HEK293 (cell line): ENCODE data around the gene TBC1D30.

Source experiments
- CTCF ChIA-PET: fragments of 350-600 bp; formaldehyde crosslinking; extraction: SDS; loops from one replicate; lab custom pipeline; 2021; ENCODE audit warnings: antibody characterized with exemption; lab: Yijun Ruan, JAX
- POLR2A ChIA-PET: fragments of 300-600 bp; formaldehyde crosslinking; extraction: SDS; loops from one replicate; lab custom pipeline; 2020; ENCODE audit warnings: antibody characterized with exemption, inconsistent platforms; lab: Yijun Ruan, JAX
- H3K27ac ChIP-seq: fragments of 200-500 bp; sonication (Bioruptor generic); 2 replicates; pipeline ENCODE4 v1.5.1; 2014; ENCODE audit warnings: low read depth, low read length, control low read depth, inconsistent platforms; ENCODE audit errors: extremely low read depth
- H3K36me3 ChIP-seq, 2 experiments: fragments of 200-500 bp in 1 of 2; sonication (Bioruptor generic) in 1 of 2; 1 replicate in 1 of 2; 2 replicates in 1 of 2; pipeline ENCODE4 v1.5.1; 2014 to 2017; ENCODE audit warnings: inconsistent platforms in 2 of 2, low read length in 2 of 2; ENCODE audit not compliant: control insufficient read depth in 2 of 2, insufficient read depth in 1 of 2
- H3K4me1 ChIP-seq: fragments of 200-500 bp; sonication (Bioruptor generic); 2 replicates; pipeline ENCODE4 v1.5.1; 2014; ENCODE audit warnings: mild to moderate bottlenecking, low read length, inconsistent platforms; ENCODE audit not compliant: control insufficient read depth, insufficient read depth
- H3K4me3 ChIP-seq: 2 replicates; pipeline ENCODE4 v1.5.1; 2011; ENCODE audit warnings: low read depth, mild to moderate bottlenecking, control low read depth, low read length, moderate library complexity
- H3K9me3 ChIP-seq: fragments of 200-500 bp; sonication (Bioruptor generic); 2 replicates; pipeline ENCODE4 v1.5.1; 2014; ENCODE audit warnings: low read depth, low read length, inconsistent platforms; ENCODE audit not compliant: control insufficient read depth, insufficient read depth
- ATF2 ChIP-seq: fragments of 450-650 bp; formaldehyde crosslinking; IDR thresholded peaks from 2 replicates; pipeline ENCODE4 v1.5.1; 2016; ENCODE audit warnings: missing biosample characterization, missing genetic modification characterization, low read depth
- CTCF ChIP-seq: fragments of 450-650 bp; formaldehyde crosslinking; IDR thresholded peaks from 2 replicates; pipeline ENCODE4 v1.5.1; 2016; ENCODE audit warnings: missing biosample characterization, missing genetic modification characterization
- KLF10 ChIP-seq: fragments of 450-650 bp; IDR thresholded peaks from 2 replicates; pipeline ENCODE4 v1.5.1; 2018; ENCODE audit warnings: missing biosample characterization, mild to moderate bottlenecking, missing genetic modification characterization
- MEIS1 ChIP-seq: sonication (generic); formaldehyde crosslinking; IDR thresholded peaks from 2 replicates; pipeline ENCODE4 v1.8.1; 2022; ENCODE audit warnings: missing genetic modification reagents, mild to moderate bottlenecking, borderline replicate concordance
- PRDM1 ChIP-seq: fragments of 450-650 bp; formaldehyde crosslinking; IDR thresholded peaks from 2 replicates; pipeline ENCODE4; 2016; ENCODE audit warnings: missing biosample characterization, missing genetic modification characterization
- PRDM6 ChIP-seq: fragments of 450-650 bp; formaldehyde crosslinking; IDR thresholded peaks from 2 replicates; pipeline ENCODE4 v1.5.1; 2017; ENCODE audit warnings: missing biosample characterization, missing genetic modification characterization
- TRIM28 ChIP-seq: IDR thresholded peaks from 2 replicates; pipeline ENCODE4 v1.6.1; 2011; ENCODE audit warnings: low read length, control low read depth, borderline replicate concordance
- ZBTB17 ChIP-seq: fragments of 450-650 bp; formaldehyde crosslinking; IDR thresholded peaks from 2 replicates; pipeline ENCODE4 v1.5.1; 2016; ENCODE audit warnings: missing biosample characterization, missing genetic modification characterization
- ZBTB49 ChIP-seq: fragments of 450-650 bp; formaldehyde crosslinking; IDR thresholded peaks from 2 replicates; pipeline ENCODE4 v1.5.1; 2016; ENCODE audit warnings: missing biosample characterization, missing genetic modification characterization, low read depth
- ZFP3 ChIP-seq: fragments of 450-650 bp; formaldehyde crosslinking; IDR thresholded peaks from 2 replicates; pipeline ENCODE4 v1.5.1; 2016; ENCODE audit warnings: low read depth, missing biosample characterization, missing genetic modification characterization
- ZNF202 ChIP-seq: fragments of 450-650 bp; formaldehyde crosslinking; IDR thresholded peaks from 2 replicates; pipeline ENCODE4 v1.5.1; 2016; ENCODE audit warnings: missing biosample characterization, missing genetic modification characterization, borderline replicate concordance
- ZNF26 ChIP-seq: fragments of 450-650 bp; formaldehyde crosslinking; IDR thresholded peaks from 2 replicates; pipeline ENCODE4 v1.5.1; 2016; ENCODE audit warnings: missing biosample characterization, missing genetic modification characterization
- ZNF280D ChIP-seq: fragments of 450-650 bp; formaldehyde crosslinking; IDR thresholded peaks from 2 replicates; pipeline ENCODE4 v1.5.1; 2016; ENCODE audit warnings: missing biosample characterization, missing genetic modification characterization
- ZNF610 ChIP-seq: fragments of 450-650 bp; formaldehyde crosslinking; IDR thresholded peaks from 2 replicates; pipeline ENCODE4 v1.5.1; 2016; ENCODE audit warnings: missing biosample characterization, missing genetic modification characterization, borderline replicate concordance
- ZNF670 ChIP-seq: fragments of 450-650 bp; formaldehyde crosslinking; IDR thresholded peaks from 2 replicates; pipeline ENCODE4 v1.5.1; 2016; ENCODE audit warnings: missing biosample characterization, missing genetic modification characterization, low read depth
- ZSCAN4 ChIP-seq: fragments of 450-650 bp; formaldehyde crosslinking; IDR thresholded peaks from 2 replicates; pipeline ENCODE4 v1.5.1; 2017; ENCODE audit warnings: missing biosample characterization, missing genetic modification characterization

Gene TBC1D30

GRCh38 chr12:64911081-64911480 lies 86.6 kb downstream of the TBC1D30 start:
- H3K27ac ChIP-seq: no peak overlapping the region
- ChIA-PET CTCF (interaction anchor here (1.8 kb wide), 1 partner anchor 20 kb away, joined by 6 read pairs; no protein-coding TSS in a partner anchor), POLR2A (no interaction called here)
- H3K9me3 ChIP-seq: no peaks in the 10 kb centered on the region
- H3K36me3 ChIP-seq: no peaks in the 10 kb centered on the region
- 0 out of 2 replicates have a peak, but pooled peaks have one; percentile 26 for TF ChIP-seq PRDM1 (tag by site-specific recombination)
- no peak for TF ChIP-seq ZNF26 (tag by site-specific recombination)
- TF ChIP-seq CTCF (tag by site-specific recombination): no peak
- 0 out of 2 replicates have a peak, but pooled peaks have one; percentile 10 for TF ChIP-seq PRDM6 (tag by site-specific recombination)
- H3K4me1 ChIP-seq: no peaks in the 10 kb centered on the region
- H3K4me3 ChIP-seq: no peak overlapping the region

- Histone ChIP-seq H3K36me3 (no peaks in the 10 kb centered on the region), H3K9me3 (no peaks in the 10 kb centered on the region), H3K27ac (no peak overlapping the region), H3K4me3 (no peak overlapping the region), H3K4me1 (no peaks in the 10 kb centered on the region)
- TF ChIP-seq ZNF670 (tag by site-specific recombination): no peak
- no peak for TF ChIP-seq ZNF280D
- TF ChIP-seq ZNF202: no peak
- TF ChIP-seq ATF2 (tag by site-specific recombination): no peak
- no peak for TF ChIP-seq ZBTB17 (tag by site-specific recombination)
- ChIA-PET POLR2A (no interaction called here), CTCF (interaction anchor here (0.6 to 1.8 kb wide), 2 partner anchors 21 to 209 kb away, joined by 3 to 6 read pairs; partner anchors contain the start of gene WIF1)
These were observed 87.5 kb downstream of the TBC1D30 start for GRCh38 chr12:64911912-64912311.

- H3K27ac ChIP-seq: no peak overlapping the region
- ChIA-PET POLR2A (no interaction called here), CTCF (interaction anchor here (0.5 kb wide), 1 partner anchor 654 kb away, joined by 4 read pairs; no protein-coding TSS in a partner anchor)
- no peak for TF ChIP-seq ZNF610 (tag by site-specific recombination)
- TF ChIP-seq ZFP3 (tag by site-specific recombination): no peak
- TF ChIP-seq KLF10 (tag by site-specific recombination): no peak
- no peak for TF ChIP-seq MEIS1 (CRISPR knock-in tag)
- no peak for TF ChIP-seq ZBTB49 (tag by site-specific recombination)
- TF ChIP-seq TRIM28: no peak
- TF ChIP-seq ZSCAN4 (tag by site-specific recombination): no peak
These were observed 88.2 kb downstream of the TBC1D30 start for GRCh38 chr12:64912516-64913255.

More at GRCh38 chr12:64912516-64913255, 88.2 kb downstream of the TBC1D30 start:
- Histone ChIP-seq H3K36me3 (no peaks in the 10 kb centered on the region), H3K4me1 (no peaks in the 10 kb centered on the region), H3K4me3 (no peak overlapping the region), H3K9me3 (no peaks in the 10 kb centered on the region)
